ENCODE measurements around the gene GOSR1.
"Not testable (repeated sequence)": the region's sequence is repeated elsewhere in the genome, so short reads cannot be mapped to it uniquely, and the experiment has no call there.

Gene GOSR1

GRCh38 chr17:30541802-30542201 is 64.6 kb downstream of the GOSR1 start:
- no peak overlapping the region for H3K4me3 ChIP-seq (ENCODE audit: low read depth, low read length)
- no peak for TF ChIP-seq CTCF (IDR thresholded peaks at IDR 0.05; ENCODE audit: low read depth, low read length)
- in situ Hi-C loops (cut with HindIII; ENCODE audit: low sequenced_read_pairs), result no loop called here
- DNase-seq (ENCODE audit: low read depth, low spot score), result no peak

GRCh38 chr17:30543456-30543855 is 66.2 kb downstream of the GOSR1 start:
- no peak for TF ChIP-seq CTCF (IDR thresholded peaks at IDR 0.05; ENCODE audit: low read depth, low read length)
- no peak overlapping the region for H3K4me3 ChIP-seq (ENCODE audit: low read depth, low read length)
- no peak for DNase-seq (ENCODE audit: low read depth, low spot score)
- in situ Hi-C loops (cut with HindIII; ENCODE audit: low sequenced_read_pairs), result no loop called here

- in situ Hi-C loops (cut with HindIII; ENCODE audit: low sequenced_read_pairs), result no loop called here
- DNase-seq (ENCODE audit: low read depth, low spot score), result no peak
- H3K4me3 ChIP-seq (ENCODE audit: low read depth, low read length), result no peak overlapping the region
- no peak for TF ChIP-seq CTCF (IDR thresholded peaks at IDR 0.05; ENCODE audit: low read depth, low read length)
Observed at GRCh38 chr17:30545024-30545423, 67.8 kb downstream of the GOSR1 start.

- H3K4me3 ChIP-seq (ENCODE audit: low read depth, low read length), result no peak overlapping the region
- in situ Hi-C loops (cut with HindIII; ENCODE audit: low sequenced_read_pairs), result no loop called here
- TF ChIP-seq CTCF (IDR thresholded peaks at IDR 0.05; ENCODE audit: low read depth, low read length), result no peak
- DNase-seq (ENCODE audit: low read depth, low spot score), result no peak
Observed at GRCh38 chr17:30547778-30548573, 70.8 kb downstream of the GOSR1 start.

GRCh38 chr17:30549181-30549580 is 72.0 kb downstream of the GOSR1 start:
- H3K4me3 ChIP-seq (ENCODE audit: low read depth, low read length); in situ Hi-C loops (cut with HindIII; ENCODE audit: low sequenced_read_pairs); DNase-seq (ENCODE audit: low read depth, low spot score): not testable (repeated sequence)

GRCh38 chr17:30549864-30550511 is 72.8 kb downstream of the GOSR1 start:
- in situ Hi-C loops (cut with HindIII; ENCODE audit: low sequenced_read_pairs), result no loop called here
- TF ChIP-seq CTCF (IDR thresholded peaks at IDR 0.05; ENCODE audit: low read depth, low read length), result no peak
- no peak overlapping the region for H3K4me3 ChIP-seq (ENCODE audit: low read depth, low read length)
- DNase-seq (ENCODE audit: low read depth, low spot score), result no peak
